Natural killer cell (primary cell): ENCODE results near the gene CDPF1. TPM values are rescaled to one million over a fixed set of nuclear protein-coding genes. Genes with fewer than 3 reads are reported as not detected.

Experiments
- ATAC-seq, 3 donors: fragments of 150-1000 bp in 2 of 3; fragments of 200-7000 bp in 1 of 3; cut with Tn5 transposase; 1 replicate in 1 of 3; 2 replicates in 2 of 3; pipeline ENCODE4 v1.10.0; 2021; ENCODE audit warnings: mild to moderate bottlenecking in 2 of 3, moderate library complexity in 2 of 3
- DNase-seq, 2 donors: peaks; one replicate each; pipeline versions ENCODE4 v3.0.0 to v3.0.0-alpha.2; 2013 to 2021; ENCODE audit warnings: mixed read lengths in 1 of 2
- H3K27ac ChIP-seq: one replicate; pipeline ENCODE4 v1.5.1; 2013; ENCODE audit warnings: mild to moderate bottlenecking, low read length
- H3K27me3 ChIP-seq: one replicate; pipeline ENCODE4 v1.6.1; 2013; ENCODE audit warnings: low read length; ENCODE audit not compliant: control insufficient read depth, insufficient read depth
- H3K36me3 ChIP-seq: one replicate; pipeline ENCODE4 v1.6.1; 2013; ENCODE audit warnings: low read length; ENCODE audit not compliant: control insufficient read depth, insufficient read depth
- H3K4me1 ChIP-seq: one replicate; pipeline ENCODE4 v1.6.1; 2013; ENCODE audit warnings: low read length; ENCODE audit not compliant: control insufficient read depth, insufficient read depth
- H3K4me3 ChIP-seq: one replicate; pipeline ENCODE4 v1.5.1; 2013; ENCODE audit warnings: low read length
- H3K9me3 ChIP-seq: one replicate; pipeline ENCODE4 v1.6.1; 2013; ENCODE audit warnings: low read length; ENCODE audit not compliant: control insufficient read depth, insufficient read depth
- H3K27ac Mint-ChIP-seq, 2 donors: one replicate each; pipeline ENCODE4 v1.8.0; 2022; ENCODE audit warnings: mild to moderate bottlenecking in 2 of 2, mixed read lengths in 2 of 2, moderate library complexity in 1 of 2
- H3K27me3 Mint-ChIP-seq, 2 donors: one replicate each; pipeline ENCODE4 v1.8.0; 2022; ENCODE audit warnings: low read depth in 2 of 2, mixed read lengths in 2 of 2
- H3K36me3 Mint-ChIP-seq: one replicate; pipeline ENCODE4 v1.8.0; 2022; ENCODE audit warnings: mixed read lengths
- H3K4me1 Mint-ChIP-seq, 2 donors: one replicate each; pipeline ENCODE4 v1.8.0; 2022; ENCODE audit warnings: mixed read lengths in 2 of 2
- H3K4me3 Mint-ChIP-seq: one replicate; pipeline ENCODE4 v1.8.0; 2022; ENCODE audit warnings: mild to moderate bottlenecking, moderate library complexity, mixed read lengths
- H3K9me3 Mint-ChIP-seq, 2 donors: one replicate each; pipeline ENCODE4 v1.8.0; 2022; ENCODE audit warnings: mixed read lengths in 2 of 2
- CTCF ChIP-seq: fragments of 200-600 bp; IDR thresholded peaks from one replicate; pipeline ENCODE4 v1.8.0; 2022; ENCODE audit warnings: antibody characterized with exemption
- WGBS: methylation state at CpG from one replicate; pipeline ENCODE4 v1.1.7; 2013; ENCODE audit warnings: missing lambda C conversion rate; ENCODE audit not compliant: insufficient coverage; 5-methylcytosine and 5-hydroxymethylcytosine counted together
- intact Hi-C: fragments of 100-400 bp; cut with micrococcal nuclease; formaldehyde crosslinking; loops from one replicate; pipeline ENCODE4 v1.14.2; 2022
- total RNA-seq, 4 donors: library from RNA; stranded (reverse); fragments of 120-200 nt in 1 of 4; gene quantifications; one replicate each; pipeline versions ENCODE4 v1.2.3 to v1.2.4, GENCODE V29; 2013 to 2022

Gene CDPF1
- total RNA-seq, 3 donors from 2014 or later (not counting 1 experiment from before 2014, with no cell fraction given) = 5.0 to 11.4 (median 7.2) TPM

DNA sequence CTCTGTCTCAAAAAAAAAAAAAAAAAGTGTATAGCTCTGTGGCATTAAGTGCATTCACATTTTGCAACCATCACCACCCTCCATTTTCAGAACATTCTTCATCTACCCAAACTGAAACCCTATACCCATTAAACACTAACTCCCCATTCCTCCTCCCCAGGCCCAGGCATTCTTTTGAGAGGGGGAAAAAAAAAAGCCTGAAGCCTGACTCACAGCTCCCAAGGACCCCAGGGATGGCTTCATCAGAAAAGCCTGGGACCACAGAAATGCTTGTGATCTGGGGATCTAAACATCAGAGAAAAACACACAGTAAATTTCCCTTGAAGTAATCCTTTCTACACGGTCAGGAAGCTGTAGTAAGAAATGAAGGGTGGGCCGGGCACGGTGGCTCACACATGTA, 35.9 kb upstream of the CDPF1 start:
- H3K4me3 ChIP-seq = no peak overlapping the region
- peaks cover 62% of the 10 kb centered on the region for H3K36me3 ChIP-seq

GRCh38 chr22:46281866-46282678, 32.0 kb upstream of the CDPF1 start:
- Histone ChIP-seq H3K9me3 (no peaks in the 10 kb centered on the region), H3K27me3 (no peaks in the 10 kb centered on the region), H3K27ac (peak overlapping the region; percentile 97), H3K36me3 (peaks cover 76% of the 10 kb centered on the region), H3K4me1 (peaks cover 97% of the 10 kb centered on the region), H3K4me3 (peak overlapping the region; percentile 60)
- Mint-ChIP-seq H3K4me1 (peaks cover 74 to 82% of the 10 kb centered on the region in 2 donors), H3K27me3 (no peaks in the 10 kb centered on the region), H3K9me3 (no peaks in the 10 kb centered on the region), H3K27ac (peak overlapping the region; percentile 97 to 99), H3K4me3 (peak overlapping the region; percentile 96), H3K36me3 (peaks cover 7% of the 10 kb centered on the region)
- no peak for ATAC-seq
- WGBS = 69% methylated on average over 13 of the region's 13 CpGs
- no peak for TF ChIP-seq CTCF
- DNase-seq = no peak
- intact Hi-C loops = loop anchor here (1.0 to 10.0 kb wide), 6 partner anchors 7 to 967 kb away; partner anchors contain the start of genes CDPF1 and GTSE1

More for the DNA sequence above, 35.9 kb upstream of the CDPF1 start:
- H3K9me3 ChIP-seq = no peaks in the 10 kb centered on the region
- Mint-ChIP-seq H3K4me3 (peak overlapping the region; percentile 73), H3K36me3 (peaks cover 7% of the 10 kb centered on the region), H3K27ac (peak overlapping the region; percentile 99), H3K9me3 (no peaks in the 10 kb centered on the region), H3K27me3 (no peaks in the 10 kb centered on the region), H3K4me1 (peaks cover 73 to 85% of the 10 kb centered on the region in 2 donors)
- H3K27ac ChIP-seq = peak overlapping the region; percentile 27
- ATAC-seq = no peak
- DNase-seq = no peak
- intact Hi-C loops = loop anchor here (10.0 kb wide), 2 partner anchors 231 to 971 kb away; no protein-coding TSS in a partner anchor
- no peak for TF ChIP-seq CTCF
- H3K27me3 ChIP-seq = no peaks in the 10 kb centered on the region
- H3K4me1 ChIP-seq = peaks cover 97% of the 10 kb centered on the region
- 85% methylated on average over 3 of the region's 3 CpGs for WGBS

- H3K27ac ChIP-seq = peak overlapping the region; percentile 97
- TF ChIP-seq CTCF = no peak
- Mint-ChIP-seq H3K9me3 (no peaks in the 10 kb centered on the region), H3K4me3 (peak overlapping the region; percentile 96), H3K4me1 (peaks cover 76 to 79% of the 10 kb centered on the region in 2 donors), H3K36me3 (peaks cover 5% of the 10 kb centered on the region), H3K27ac (peak overlapping the region; percentile 97 to 99), H3K27me3 (no peaks in the 10 kb centered on the region)
- H3K36me3 ChIP-seq = peaks cover 69% of the 10 kb centered on the region
- DNase-seq (peak; percentile 72 to 81), ATAC-seq (peak; percentile 82 to 94 (median 92))
- H3K4me1 ChIP-seq = peaks cover 93% of the 10 kb centered on the region
- peak overlapping the region; percentile 60 for H3K4me3 ChIP-seq
- WGBS = 38% methylated on average over 19 of the region's 19 CpGs
- intact Hi-C loops = loop anchor here (1.0 to 10.0 kb wide), 6 partner anchors 8 to 966 kb away; partner anchors contain the start of genes CDPF1 and GTSE1
- H3K27me3 ChIP-seq = no peaks in the 10 kb centered on the region
- H3K9me3 ChIP-seq = no peaks in the 10 kb centered on the region
Measured at GRCh38 chr22:46280999-46281623, 31.0 kb upstream of the CDPF1 start.
